ENCODE data around the gene RABEPK. TPM values are rescaled to one million over a fixed set of nuclear protein-coding genes. Genes with fewer than 3 reads are reported as not detected.
"Not testable (repeated sequence)": the region's sequence is repeated elsewhere in the genome, so short reads cannot be mapped to it uniquely, and the experiment has no call there.

Gene RABEPK
- total RNA-seq, 1 donor from 2014 or later: 14.7 TPM

DNA sequence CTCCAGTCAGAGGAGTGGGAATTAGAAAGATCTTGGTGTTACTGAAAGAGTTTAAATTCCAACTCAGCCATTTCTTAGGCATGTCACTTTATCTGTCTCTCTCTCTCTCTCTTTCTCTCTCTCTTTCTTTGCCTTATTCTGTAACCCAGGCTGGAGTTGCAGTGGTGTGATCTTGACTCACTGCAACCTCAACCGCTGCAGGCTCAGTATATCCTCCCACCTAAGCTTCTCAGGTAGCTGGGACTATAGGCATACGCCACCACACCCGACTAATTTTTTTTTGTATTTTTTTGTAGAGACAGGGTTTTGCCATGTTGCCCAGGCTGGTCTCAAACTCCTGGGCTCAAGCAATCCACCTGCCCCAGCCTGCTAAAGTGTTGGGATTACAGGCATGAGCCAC, 18.3 kb downstream of the RABEPK start:
- Histone ChIP-seq H3K36me3 (peaks cover 0 to 15% of the 10 kb centered on the region in 2 donors), H3K27me3 (no peaks in the 10 kb centered on the region)
- intact Hi-C loops (cut with DNase I): no loop called here

GRCh38 chr9:125224858-125225257, 24.5 kb downstream of the RABEPK start:
- H3K4me1 ChIP-seq; H3K4me3 ChIP-seq; DNase-seq (ENCODE audit: extremely low spot score in 2 of 2); H3K9me3 ChIP-seq; H3K27ac ChIP-seq; intact Hi-C loops (cut with DNase I); H3K27me3 ChIP-seq: not testable (repeated sequence)
- H3K36me3 ChIP-seq: peaks cover 0 to 25% of the 10 kb centered on the region in 2 donors

More for the DNA sequence above, 18.3 kb downstream of the RABEPK start:
- Histone ChIP-seq H3K4me3 (no peak overlapping the region), H3K9me3 (no peaks in the 10 kb centered on the region), H3K4me1 (no peaks in the 10 kb centered on the region), H3K27ac (no peak overlapping the region)
- no peak for TF ChIP-seq CTCF (IDR thresholded peaks at IDR 0.05)
- TF ChIP-seq POLR2A (IDR thresholded peaks at IDR 0.05): no peak
- TF ChIP-seq POLR2AphosphoS5 (IDR thresholded peaks at IDR 0.05; ENCODE audit: insufficient read depth in 1 of 2, low read depth in 1 of 2): no peak
- no peak for DNase-seq (ENCODE audit: extremely low spot score in 2 of 2)

DNA sequence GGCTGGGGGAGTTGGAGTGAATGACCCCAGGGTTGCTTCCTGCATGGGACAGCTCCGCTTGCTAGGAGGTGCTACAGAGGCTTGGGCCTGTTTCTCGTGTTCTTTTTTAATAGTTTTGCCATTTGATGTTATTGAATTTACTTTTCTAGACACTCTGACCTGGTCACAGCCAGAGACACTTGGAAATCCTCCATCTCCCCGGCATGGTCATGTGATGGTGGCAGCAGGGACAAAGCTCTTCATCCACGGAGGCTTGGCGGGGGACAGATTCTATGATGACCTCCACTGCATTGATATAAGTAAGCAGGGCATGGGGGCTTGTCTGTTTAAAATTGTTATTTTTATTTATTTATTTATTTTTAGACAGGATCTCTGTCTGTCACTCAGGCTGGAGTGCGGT, 27.4 kb downstream of the RABEPK start:
- TF ChIP-seq POLR2AphosphoS5 (IDR thresholded peaks at IDR 0.05; ENCODE audit: insufficient read depth in 1 of 2, low read depth in 1 of 2): no peak
- TF ChIP-seq CTCF (IDR thresholded peaks at IDR 0.05): no peak
- no peak for TF ChIP-seq POLR2A (IDR thresholded peaks at IDR 0.05)
- no peaks in the 10 kb centered on the region for H3K4me1 ChIP-seq
- peaks cover 0 to 18% of the 10 kb centered on the region in 2 donors for H3K36me3 ChIP-seq
- DNase-seq (ENCODE audit: extremely low spot score in 2 of 2): no peak
- no peak overlapping the region for H3K4me3 ChIP-seq
- no peaks in the 10 kb centered on the region for H3K27me3 ChIP-seq
- no peak overlapping the region for H3K27ac ChIP-seq
- H3K9me3 ChIP-seq: no peaks in the 10 kb centered on the region
- intact Hi-C loops (cut with DNase I): no loop called here

DNA sequence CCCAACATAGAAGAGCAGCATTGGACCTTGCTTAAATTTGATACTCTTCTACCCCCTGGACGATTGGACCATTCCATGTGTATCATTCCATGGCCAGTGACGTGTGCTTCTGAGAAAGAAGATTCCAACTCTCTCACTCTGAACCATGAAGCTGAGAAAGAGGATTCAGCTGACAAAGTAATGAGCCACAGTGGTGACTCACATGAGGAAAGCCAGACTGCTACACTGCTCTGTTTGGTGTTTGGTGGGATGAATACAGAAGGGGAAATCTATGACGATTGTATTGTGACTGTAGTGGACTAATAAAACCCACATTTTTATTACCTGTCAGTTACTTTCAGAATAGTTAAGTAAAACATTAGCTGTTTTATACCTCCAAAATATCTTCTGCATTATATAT, 33.3 kb downstream of the RABEPK start:
- H3K27ac ChIP-seq: no peak overlapping the region

DNA sequence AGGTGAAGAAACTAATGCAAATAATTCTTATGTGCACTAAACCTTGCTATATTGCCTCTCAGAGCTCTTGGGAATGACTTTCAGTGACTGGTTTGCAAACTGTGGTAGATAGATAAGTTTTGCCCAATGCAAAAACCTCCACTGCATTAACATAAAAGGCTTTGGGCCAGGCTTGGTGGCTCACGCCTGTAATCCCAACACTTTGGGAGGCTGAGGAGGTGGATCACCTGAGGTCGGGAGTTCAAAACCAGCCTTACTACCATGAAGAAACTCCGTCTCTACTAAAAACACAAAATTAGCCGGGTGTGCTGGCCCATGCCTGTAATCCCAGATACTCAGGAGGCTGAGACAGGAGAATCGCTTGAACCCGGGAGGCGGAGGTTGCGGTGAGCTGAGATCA, 33.8 kb downstream of the RABEPK start:
- H3K9me3 ChIP-seq; H3K4me3 ChIP-seq; H3K27ac ChIP-seq; H3K27me3 ChIP-seq; DNase-seq (ENCODE audit: extremely low spot score in 2 of 2); intact Hi-C loops (cut with DNase I): not testable (repeated sequence)
- Histone ChIP-seq H3K36me3 (peaks cover 3 to 62% of the 10 kb centered on the region in 2 donors), H3K4me1 (peaks cover 43% of the 10 kb centered on the region)

More for the DNA sequence above, 33.3 kb downstream of the RABEPK start:
- intact Hi-C loops (cut with DNase I): no loop called here
- peaks cover 39% of the 10 kb centered on the region for H3K4me1 ChIP-seq
- DNase-seq (ENCODE audit: extremely low spot score in 2 of 2): no peak
- peaks cover 2 to 60% of the 10 kb centered on the region in 2 donors for H3K36me3 ChIP-seq
- no peaks in the 10 kb centered on the region for H3K9me3 ChIP-seq
- H3K4me3 ChIP-seq: no peak overlapping the region
- no peaks in the 10 kb centered on the region for H3K27me3 ChIP-seq
- TF ChIP-seq POLR2A (IDR thresholded peaks at IDR 0.05) (no peak), CTCF (IDR thresholded peaks at IDR 0.05) (no peak), POLR2AphosphoS5 (IDR thresholded peaks at IDR 0.05; ENCODE audit: insufficient read depth in 1 of 2, low read depth in 1 of 2) (no peak)

GRCh38 chr9:125235804-125236519, 35.6 kb downstream of the RABEPK start:
- peaks cover 3 to 68% of the 10 kb centered on the region in 2 donors for H3K36me3 ChIP-seq
- peaks cover 56% of the 10 kb centered on the region for H3K4me1 ChIP-seq
- DNase-seq (ENCODE audit: extremely low spot score in 2 of 2): no peak
- TF ChIP-seq CTCF (IDR thresholded peaks at IDR 0.05) (no peak), POLR2AphosphoS5 (IDR thresholded peaks at IDR 0.05; ENCODE audit: insufficient read depth in 1 of 2, low read depth in 1 of 2) (no peak), POLR2A (IDR thresholded peaks at IDR 0.05) (no peak)
- no peaks in the 10 kb centered on the region for H3K9me3 ChIP-seq
- H3K27ac ChIP-seq: no peak overlapping the region
- H3K4me3 ChIP-seq: no peak overlapping the region
- intact Hi-C loops (cut with DNase I): no loop called here
- H3K27me3 ChIP-seq: no peaks in the 10 kb centered on the region

GRCh38 chr9:125236520-125237159, 36.3 kb downstream of the RABEPK start:
- H3K27ac ChIP-seq; H3K27me3 ChIP-seq; H3K4me3 ChIP-seq; DNase-seq (ENCODE audit: extremely low spot score in 2 of 2); intact Hi-C loops (cut with DNase I); H3K9me3 ChIP-seq: not testable (repeated sequence)
- Histone ChIP-seq H3K36me3 (peaks cover 3 to 68% of the 10 kb centered on the region in 2 donors), H3K4me1 (peaks cover 56% of the 10 kb centered on the region)
